ENCODE data around the gene OR6V1.

- TF ChIP-seq, protein P1, sequence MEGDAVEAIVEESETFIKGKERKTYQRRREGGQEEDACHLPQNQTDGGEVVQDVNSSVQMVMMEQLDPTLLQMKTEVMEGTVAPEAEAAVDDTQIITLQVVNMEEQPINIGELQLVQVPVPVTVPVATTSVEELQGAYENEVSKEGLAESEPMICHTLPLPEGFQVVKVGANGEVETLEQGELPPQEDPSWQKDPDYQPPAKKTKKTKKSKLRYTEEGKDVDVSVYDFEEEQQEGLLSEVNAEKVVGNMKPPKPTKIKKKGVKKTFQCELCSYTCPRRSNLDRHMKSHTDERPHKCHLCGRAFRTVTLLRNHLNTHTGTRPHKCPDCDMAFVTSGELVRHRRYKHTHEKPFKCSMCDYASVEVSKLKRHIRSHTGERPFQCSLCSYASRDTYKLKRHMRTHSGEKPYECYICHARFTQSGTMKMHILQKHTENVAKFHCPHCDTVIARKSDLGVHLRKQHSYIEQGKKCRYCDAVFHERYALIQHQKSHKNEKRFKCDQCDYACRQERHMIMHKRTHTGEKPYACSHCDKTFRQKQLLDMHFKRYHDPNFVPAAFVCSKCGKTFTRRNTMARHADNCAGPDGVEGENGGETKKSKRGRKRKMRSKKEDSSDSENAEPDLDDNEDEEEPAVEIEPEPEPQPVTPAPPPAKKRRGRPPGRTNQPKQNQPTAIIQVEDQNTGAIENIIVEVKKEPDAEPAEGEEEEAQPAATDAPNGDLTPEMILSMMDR (IDR thresholded peaks at IDR 0.05; ENCODE audit: low read depth, low read length, poor library complexity, severe bottlenecking): no peak
- no peak for TF ChIP-seq EZH2phosphoT487 (IDR thresholded peaks at IDR 0.05; ENCODE audit: borderline replicate concordance, low read length)
Observed at GRCh38 chr7:143055754-143056153, 3.6 kb downstream of the OR6V1 start.

Data from DOHH2 (cell line).